D341Med (cell line): ENCODE measurements around the gene ZNF800.
"Not testable (repeated sequence)": the region's sequence is repeated elsewhere in the genome, so short reads cannot be mapped to it uniquely, and the experiment has no call there.

Experiments used
- DNase-seq: peaks from one replicate; pipeline ENCODE4 v3.0.0; 2012; ENCODE audit warnings: low spot score

ZNF800 gene

GRCh38 chr7:127392566-127393367 is at the start of gene ZNF800:
Gene ZNF800 (minus strand): TSS chr7:127392708. CDS start chr7:127391557, 1,151 bp downstream.
- peak; percentile 97 for DNase-seq

- DNase-seq = no peak
Measured at GRCh38 chr7:127440206-127440605, 47.7 kb upstream of the ZNF800 start.

- DNase-seq = no peak
Measured at GRCh38 chr7:127438836-127439235, 46.3 kb upstream of the ZNF800 start.

GRCh38 chr7:127437837-127438236 is 45.3 kb upstream of the ZNF800 start:
- no peak for DNase-seq

- DNase-seq = no peak
Measured at GRCh38 chr7:127437241-127437640, 44.7 kb upstream of the ZNF800 start.

GRCh38 chr7:127429281-127429680 is 36.8 kb upstream of the ZNF800 start:
- DNase-seq = not testable (repeated sequence)

- DNase-seq = no peak
Measured at GRCh38 chr7:127419196-127419595, 26.7 kb upstream of the ZNF800 start.

- no peak for DNase-seq
Measured at GRCh38 chr7:127418459-127418858, 26.0 kb upstream of the ZNF800 start.

GRCh38 chr7:127417346-127417745 is 24.8 kb upstream of the ZNF800 start:
- DNase-seq = no peak

- DNase-seq = no peak
Measured at GRCh38 chr7:127415060-127415742, 22.7 kb upstream of the ZNF800 start.

- DNase-seq = no peak
Measured at GRCh38 chr7:127413962-127414361, 21.5 kb upstream of the ZNF800 start.

GRCh38 chr7:127413326-127413725 is 20.8 kb upstream of the ZNF800 start:
- no peak for DNase-seq

- no peak for DNase-seq
Measured at GRCh38 chr7:127411176-127411575, 18.7 kb upstream of the ZNF800 start.

- no peak for DNase-seq
Measured at GRCh38 chr7:127409629-127410028, 17.1 kb upstream of the ZNF800 start.

- no peak for DNase-seq
Measured at GRCh38 chr7:127404286-127405072, 12.0 kb upstream of the ZNF800 start.

- no peak for DNase-seq
Measured at GRCh38 chr7:127396184-127396583, 3.7 kb upstream of the ZNF800 start.

GRCh38 chr7:127395104-127395503 is 2.6 kb upstream of the ZNF800 start:
- not testable (repeated sequence) for DNase-seq

GRCh38 chr7:127393368-127394058 is 1.0 kb upstream of the ZNF800 start:
- DNase-seq = peak; percentile 43

- peak; percentile 80 for DNase-seq
Measured at GRCh38 chr7:127392182-127392565, 334 bp downstream of the ZNF800 start.

- DNase-seq = peak; percentile 73
Measured at GRCh38 chr7:127391591-127392181, 822 bp downstream of the ZNF800 start.

- no peak for DNase-seq
Measured at GRCh38 chr7:127390817-127391590, 1.5 kb downstream of the ZNF800 start.
